Ascending aorta (tissue), 2 donors: ENCODE data around the gene HCRTR1. TPM values are rescaled to one million over a fixed set of nuclear protein-coding genes. Genes with fewer than 3 reads are reported as not detected.

Experiments used
- DNase-seq, 2 donors: peaks; one replicate each; pipeline ENCODE4 v3.0.0-alpha.2; 2019; ENCODE audit warnings: low spot score in 2 of 2
- H3K27ac ChIP-seq, 2 donors: fragments of 200-600 bp; sonication (generic); one replicate each; pipeline ENCODE4 v1.5.1; 2016 to 2017; ENCODE audit warnings: mild to moderate bottlenecking in 1 of 2
- H3K27me3 ChIP-seq: fragments of 200-600 bp; sonication (generic); one replicate; pipeline ENCODE4 v1.5.1; 2017
- H3K36me3 ChIP-seq, 2 donors: fragments of 200-600 bp; sonication (generic); one replicate each; pipeline ENCODE4 v1.5.1; 2016
- H3K4me1 ChIP-seq, 2 donors: fragments of 200-600 bp; sonication (generic); one replicate each; pipeline ENCODE4 v1.5.1; 2016 to 2017; ENCODE audit warnings: mild to moderate bottlenecking in 1 of 2
- H3K4me3 ChIP-seq, 2 donors: fragments of 200-600 bp; sonication (generic); one replicate each; pipeline ENCODE4 v1.5.1; 2016 to 2017; ENCODE audit warnings: mild to moderate bottlenecking in 1 of 2
- H3K9me3 ChIP-seq, 2 donors: fragments of 200-600 bp; sonication (generic); one replicate each; pipeline ENCODE4 v1.5.1; 2016
- intact Hi-C: fragments of 100-400 bp; cut with DNase I; formaldehyde crosslinking; loops from one replicate; pipeline ENCODE4 v1.15.1; 2023
- total RNA-seq: library from RNA; depleted of rRNA; stranded (reverse); fragments of >200 nt; gene quantifications from one replicate; pipeline ENCODE4 v1.1.0, GENCODE V29; 2016
- TF ChIP-seq, protein P1 (sequence below), 3 experiments: fragments of 200-600 bp in 2 of 3; fragments of 450-650 bp in 1 of 3; sonication (generic) in 2 of 3; IDR thresholded peaks; one replicate each; pipeline ENCODE4 v1.5.1; 2016 to 2019; ENCODE audit warnings: antibody characterized with exemption in 3 of 3, mild to moderate bottlenecking in 1 of 3, moderate library complexity in 1 of 3

HCRTR1 gene
- total RNA-seq, 1 donor from 2014 or later = not detected

DNA sequence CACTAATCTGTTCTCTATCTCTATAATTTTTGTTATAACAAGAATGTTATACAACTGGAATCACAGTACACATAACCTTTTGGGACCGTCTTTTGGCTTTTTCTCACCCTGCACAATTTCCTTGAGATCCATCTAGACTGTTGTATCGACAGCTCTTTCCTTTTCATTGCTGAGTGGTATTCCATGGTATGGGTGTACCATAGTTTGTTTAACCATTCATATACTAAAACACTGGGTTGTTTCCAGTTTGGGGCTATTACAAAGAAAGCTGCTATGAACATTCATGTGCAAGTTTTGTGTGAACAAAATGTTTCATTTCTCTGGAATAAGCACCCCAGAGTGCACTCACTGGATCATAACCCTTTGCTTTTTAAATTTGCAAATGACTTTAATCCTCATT is 15.4 kb upstream of the HCRTR1 start:
- TF ChIP-seq, protein P1, sequence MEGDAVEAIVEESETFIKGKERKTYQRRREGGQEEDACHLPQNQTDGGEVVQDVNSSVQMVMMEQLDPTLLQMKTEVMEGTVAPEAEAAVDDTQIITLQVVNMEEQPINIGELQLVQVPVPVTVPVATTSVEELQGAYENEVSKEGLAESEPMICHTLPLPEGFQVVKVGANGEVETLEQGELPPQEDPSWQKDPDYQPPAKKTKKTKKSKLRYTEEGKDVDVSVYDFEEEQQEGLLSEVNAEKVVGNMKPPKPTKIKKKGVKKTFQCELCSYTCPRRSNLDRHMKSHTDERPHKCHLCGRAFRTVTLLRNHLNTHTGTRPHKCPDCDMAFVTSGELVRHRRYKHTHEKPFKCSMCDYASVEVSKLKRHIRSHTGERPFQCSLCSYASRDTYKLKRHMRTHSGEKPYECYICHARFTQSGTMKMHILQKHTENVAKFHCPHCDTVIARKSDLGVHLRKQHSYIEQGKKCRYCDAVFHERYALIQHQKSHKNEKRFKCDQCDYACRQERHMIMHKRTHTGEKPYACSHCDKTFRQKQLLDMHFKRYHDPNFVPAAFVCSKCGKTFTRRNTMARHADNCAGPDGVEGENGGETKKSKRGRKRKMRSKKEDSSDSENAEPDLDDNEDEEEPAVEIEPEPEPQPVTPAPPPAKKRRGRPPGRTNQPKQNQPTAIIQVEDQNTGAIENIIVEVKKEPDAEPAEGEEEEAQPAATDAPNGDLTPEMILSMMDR (IDR thresholded peaks at IDR 0.05) = no peak
- H3K36me3 ChIP-seq = no peaks in the 10 kb centered on the region
- no peak overlapping the region for H3K4me3 ChIP-seq
- DNase-seq = no peak
- no peaks in the 10 kb centered on the region for H3K9me3 ChIP-seq
- H3K4me1 ChIP-seq = no peaks in the 10 kb centered on the region
- H3K27me3 ChIP-seq = no peaks in the 10 kb centered on the region
- intact Hi-C loops = no loop called here
- no peak overlapping the region for H3K27ac ChIP-seq

DNA sequence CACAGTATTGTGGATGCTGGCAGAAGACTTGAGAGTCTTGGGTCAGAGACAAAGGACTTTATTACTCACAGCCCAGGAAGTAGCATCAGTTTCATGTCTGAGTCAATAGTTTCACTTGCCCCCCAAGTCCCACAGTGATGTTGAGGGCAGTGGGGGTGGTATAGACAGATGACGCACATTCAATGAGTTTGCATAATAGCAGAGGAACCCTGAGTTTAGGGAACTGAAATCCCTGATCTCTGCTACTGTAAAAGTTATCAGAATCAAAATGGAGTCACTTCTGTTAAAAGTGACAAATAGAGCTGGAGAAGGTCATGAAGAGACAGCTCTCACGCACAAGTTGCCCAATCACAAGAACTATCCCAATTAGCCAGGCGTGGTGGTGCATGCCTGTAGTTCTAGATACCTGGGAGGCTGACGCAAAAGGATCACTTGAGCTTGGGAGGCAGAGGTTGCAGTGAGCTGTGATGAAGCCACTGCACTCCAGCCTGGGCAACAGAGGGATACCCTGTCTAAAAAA is 11.5 kb upstream of the HCRTR1 start:
- H3K36me3 ChIP-seq = no peaks in the 10 kb centered on the region
- intact Hi-C loops = no loop called here
- H3K27me3 ChIP-seq = no peaks in the 10 kb centered on the region
- no peak overlapping the region for H3K4me3 ChIP-seq
- TF ChIP-seq, protein P1 (IDR thresholded peaks at IDR 0.05) = no peak
- no peaks in the 10 kb centered on the region for H3K9me3 ChIP-seq
- H3K27ac ChIP-seq = no peak overlapping the region
- no peaks in the 10 kb centered on the region for H3K4me1 ChIP-seq
- DNase-seq = no peak

DNA sequence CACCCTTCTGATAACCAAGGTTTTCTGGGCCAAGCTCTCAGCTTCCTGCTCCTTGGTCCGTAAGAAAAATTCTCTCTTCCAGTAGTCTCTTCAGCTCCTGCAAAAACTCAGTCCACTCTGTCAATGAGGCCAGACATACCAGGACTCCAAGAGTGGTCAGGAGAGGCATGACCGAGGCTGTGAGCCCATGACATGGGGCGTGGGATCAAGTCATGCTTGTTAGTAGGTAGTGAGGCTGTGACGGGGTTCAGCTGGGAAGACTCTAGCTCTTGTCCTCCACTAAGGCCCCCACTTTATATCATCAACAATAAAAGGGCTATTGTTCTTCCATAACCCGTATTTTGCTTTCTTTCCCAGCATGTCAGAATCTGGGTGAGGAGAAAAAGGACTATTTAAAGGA is 10.1 kb upstream of the HCRTR1 start:
- Histone ChIP-seq H3K27ac (no peak overlapping the region), H3K27me3 (no peaks in the 10 kb centered on the region), H3K4me3 (no peak overlapping the region), H3K9me3 (no peaks in the 10 kb centered on the region), H3K36me3 (no peaks in the 10 kb centered on the region), H3K4me1 (no peaks in the 10 kb centered on the region)
- TF ChIP-seq, protein P1 (IDR thresholded peaks at IDR 0.05) = no peak
- no peak for DNase-seq
- intact Hi-C loops = no loop called here

DNA sequence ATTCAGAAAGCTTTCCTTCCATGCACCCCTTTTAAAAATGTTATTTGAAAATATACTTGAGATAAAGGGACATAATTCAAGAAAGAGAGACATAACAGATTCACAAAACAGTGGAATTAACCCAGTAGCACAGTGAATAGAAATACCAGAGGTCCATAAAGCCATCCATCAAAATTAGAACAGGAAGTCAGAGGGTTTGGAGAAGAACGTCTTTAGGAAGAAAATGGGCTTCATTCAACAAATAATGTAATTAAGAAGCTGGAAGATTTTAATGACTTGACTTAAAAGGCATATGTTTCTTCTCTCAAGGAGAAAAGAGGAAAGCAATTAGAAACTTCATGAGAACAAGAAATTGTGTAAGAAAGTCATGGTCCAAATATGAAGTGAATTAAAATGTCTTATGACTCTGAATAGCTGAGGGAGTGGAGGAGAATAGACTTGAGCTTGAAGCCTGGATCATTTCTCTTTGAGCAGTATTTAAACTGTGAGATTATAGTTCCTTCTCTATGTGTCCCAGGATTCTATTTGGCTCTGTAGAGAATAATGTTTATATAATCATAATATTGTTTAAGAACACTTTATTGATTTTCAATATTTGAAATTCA is 7.9 kb upstream of the HCRTR1 start:
- Histone ChIP-seq H3K9me3 (no peaks in the 10 kb centered on the region), H3K4me3 (no peak overlapping the region), H3K4me1 (peaks cover 0 to 9% of the 10 kb centered on the region in 2 donors), H3K36me3 (no peaks in the 10 kb centered on the region), H3K27me3 (no peaks in the 10 kb centered on the region), H3K27ac (no peak overlapping the region)
- intact Hi-C loops = no loop called here
- no peak for DNase-seq
- TF ChIP-seq, protein P1 (IDR thresholded peaks at IDR 0.05) = no peak

DNA sequence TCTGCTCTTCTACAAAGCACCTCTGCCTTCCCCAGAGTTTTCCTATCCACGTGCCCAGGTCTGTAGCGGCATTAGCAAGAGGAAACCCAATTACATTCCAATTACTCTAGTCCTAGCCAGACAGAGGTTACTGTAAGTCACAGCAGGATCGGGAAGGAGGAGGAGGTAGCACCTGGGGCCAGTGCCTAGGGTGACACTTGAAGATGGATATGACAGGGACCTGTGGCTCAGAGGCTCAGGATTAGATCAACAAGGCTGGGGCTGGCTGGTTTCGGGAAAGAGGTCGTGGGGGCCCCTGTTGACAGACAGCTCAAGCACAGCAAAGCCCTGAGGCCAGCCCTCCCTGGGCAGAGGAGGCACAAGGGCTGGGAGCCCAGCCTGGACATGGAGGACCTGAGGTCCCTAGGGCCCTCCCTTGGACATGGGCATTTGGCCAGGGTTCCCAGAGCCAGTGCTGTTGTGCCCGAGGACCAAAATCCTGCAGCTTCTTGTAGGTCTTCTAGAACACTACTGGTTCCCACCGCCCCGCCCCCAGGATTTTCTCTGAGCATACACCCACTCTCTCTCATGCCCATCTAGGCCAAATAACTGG is 3.0 kb upstream of the HCRTR1 start:
- no peak for DNase-seq
- Histone ChIP-seq H3K4me3 (no peak overlapping the region), H3K27me3 (no peaks in the 10 kb centered on the region), H3K27ac (peak overlapping the region; percentile 48 to 55), H3K9me3 (no peaks in the 10 kb centered on the region), H3K4me1 (peaks cover 0 to 19% of the 10 kb centered on the region in 2 donors), H3K36me3 (no peaks in the 10 kb centered on the region)
- TF ChIP-seq, protein P1 (IDR thresholded peaks at IDR 0.05) = no peak
- intact Hi-C loops = no loop called here
